Measurements from ENCODE around the gene SHROOM1. TPM values are rescaled to one million over a fixed set of nuclear protein-coding genes. Genes with fewer than 3 reads are reported as not detected.

SHROOM1 gene
- total RNA-seq, 1 donor from 2014 or later, result 24.2 TPM

DNA sequence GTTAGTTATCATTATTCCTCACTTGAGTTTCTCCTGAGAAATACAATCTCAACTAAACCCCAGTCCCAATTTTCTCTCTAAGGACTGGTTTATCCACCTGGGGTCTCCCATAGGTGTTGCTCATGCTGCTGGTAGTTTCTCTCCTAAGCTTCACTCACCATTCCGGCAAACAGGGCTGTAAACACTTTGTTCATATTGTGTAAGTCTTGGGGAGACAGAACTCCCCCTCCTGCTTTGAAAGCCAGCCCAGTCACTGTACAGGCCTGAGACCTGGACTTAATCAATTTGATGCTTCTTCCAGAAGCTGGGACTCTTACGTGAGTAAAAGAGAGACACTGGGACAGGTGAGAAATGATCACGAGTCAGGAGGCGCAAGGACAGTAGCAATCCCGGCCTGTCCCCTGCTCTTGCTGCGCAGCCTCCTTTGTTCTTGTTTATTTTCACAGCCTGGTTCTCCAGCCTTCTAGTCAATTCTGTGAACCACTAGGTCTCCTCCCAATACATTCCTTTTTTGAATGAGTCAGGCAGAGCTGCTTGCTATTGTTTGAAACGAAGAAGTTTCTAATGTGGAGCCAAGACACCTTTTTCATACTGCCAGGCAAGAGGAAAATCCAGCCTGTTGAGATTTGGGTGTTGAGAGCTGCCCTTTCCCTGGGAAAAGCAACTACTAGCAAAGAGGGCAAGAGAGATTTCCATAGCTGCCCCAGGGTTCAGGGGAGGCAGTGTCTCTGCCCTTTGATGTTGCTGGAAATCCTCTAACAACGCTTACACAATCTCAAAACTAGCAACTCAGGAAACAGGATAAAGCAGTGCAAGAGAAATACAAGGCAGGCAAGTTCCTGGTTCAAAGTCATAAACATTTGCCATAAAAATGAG is 9.2 kb upstream of the SHROOM1 start:
- no peak overlapping the region for H3K4me3 ChIP-seq
- H3K4me1 ChIP-seq, result peaks cover 21% of the 10 kb centered on the region
- TF ChIP-seq, protein P1, sequence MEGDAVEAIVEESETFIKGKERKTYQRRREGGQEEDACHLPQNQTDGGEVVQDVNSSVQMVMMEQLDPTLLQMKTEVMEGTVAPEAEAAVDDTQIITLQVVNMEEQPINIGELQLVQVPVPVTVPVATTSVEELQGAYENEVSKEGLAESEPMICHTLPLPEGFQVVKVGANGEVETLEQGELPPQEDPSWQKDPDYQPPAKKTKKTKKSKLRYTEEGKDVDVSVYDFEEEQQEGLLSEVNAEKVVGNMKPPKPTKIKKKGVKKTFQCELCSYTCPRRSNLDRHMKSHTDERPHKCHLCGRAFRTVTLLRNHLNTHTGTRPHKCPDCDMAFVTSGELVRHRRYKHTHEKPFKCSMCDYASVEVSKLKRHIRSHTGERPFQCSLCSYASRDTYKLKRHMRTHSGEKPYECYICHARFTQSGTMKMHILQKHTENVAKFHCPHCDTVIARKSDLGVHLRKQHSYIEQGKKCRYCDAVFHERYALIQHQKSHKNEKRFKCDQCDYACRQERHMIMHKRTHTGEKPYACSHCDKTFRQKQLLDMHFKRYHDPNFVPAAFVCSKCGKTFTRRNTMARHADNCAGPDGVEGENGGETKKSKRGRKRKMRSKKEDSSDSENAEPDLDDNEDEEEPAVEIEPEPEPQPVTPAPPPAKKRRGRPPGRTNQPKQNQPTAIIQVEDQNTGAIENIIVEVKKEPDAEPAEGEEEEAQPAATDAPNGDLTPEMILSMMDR (IDR thresholded peaks at IDR 0.05), result no peak
- peak overlapping the region; percentile 79 for H3K27ac ChIP-seq
- no peaks in the 10 kb centered on the region for H3K36me3 ChIP-seq
- peak; percentile 30 for DNase-seq
- no peaks in the 10 kb centered on the region for H3K27me3 ChIP-seq
- intact Hi-C loops (cut with DNase I), result no loop called here
- no peaks in the 10 kb centered on the region for H3K9me3 ChIP-seq
- ATAC-seq, result peak; percentile 49

DNA sequence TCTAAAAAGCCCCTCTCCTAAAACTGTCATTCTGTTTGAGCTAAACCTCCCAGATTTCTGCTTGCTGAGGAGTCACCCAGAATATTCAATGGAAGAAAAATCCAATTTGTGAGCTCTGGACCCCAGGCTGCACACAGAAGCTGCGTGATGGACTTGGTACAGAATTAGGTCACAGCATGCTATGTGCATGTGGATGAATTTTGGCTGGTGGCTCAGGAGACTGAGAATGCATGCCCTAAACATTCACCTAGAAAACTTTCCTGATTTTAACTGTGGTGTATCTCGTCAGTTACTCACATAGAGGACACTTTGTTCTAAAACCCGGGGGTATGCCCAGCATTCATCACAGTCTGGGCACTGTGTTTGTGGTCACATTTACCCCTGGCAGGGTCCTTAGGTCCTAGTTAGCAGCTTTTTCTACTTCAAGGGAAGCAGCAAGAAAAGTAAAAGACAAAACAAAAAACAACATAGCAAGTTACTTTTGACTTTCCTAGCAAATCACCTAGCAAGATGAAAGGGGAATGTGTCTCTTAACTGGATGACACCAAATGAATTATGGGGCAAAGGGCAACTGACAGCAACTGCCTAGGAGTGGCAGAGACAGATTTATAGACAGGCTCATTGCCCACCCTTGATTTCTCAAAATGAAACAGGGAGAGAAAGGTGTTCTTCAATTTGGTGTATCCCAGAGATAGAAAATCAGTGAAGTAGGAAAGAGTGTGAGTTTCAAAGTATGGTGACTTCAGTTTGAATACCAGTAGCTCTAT is 8.3 kb upstream of the SHROOM1 start:
- no peaks in the 10 kb centered on the region for H3K9me3 ChIP-seq
- H3K27me3 ChIP-seq, result no peaks in the 10 kb centered on the region
- ATAC-seq, result no peak
- H3K4me3 ChIP-seq, result no peak overlapping the region
- peaks cover 21% of the 10 kb centered on the region for H3K4me1 ChIP-seq
- TF ChIP-seq, protein P1 (IDR thresholded peaks at IDR 0.05), result no peak
- H3K27ac ChIP-seq, result peak overlapping the region; percentile 79
- DNase-seq, result no peak
- intact Hi-C loops (cut with DNase I), result no loop called here
- no peaks in the 10 kb centered on the region for H3K36me3 ChIP-seq

DNA sequence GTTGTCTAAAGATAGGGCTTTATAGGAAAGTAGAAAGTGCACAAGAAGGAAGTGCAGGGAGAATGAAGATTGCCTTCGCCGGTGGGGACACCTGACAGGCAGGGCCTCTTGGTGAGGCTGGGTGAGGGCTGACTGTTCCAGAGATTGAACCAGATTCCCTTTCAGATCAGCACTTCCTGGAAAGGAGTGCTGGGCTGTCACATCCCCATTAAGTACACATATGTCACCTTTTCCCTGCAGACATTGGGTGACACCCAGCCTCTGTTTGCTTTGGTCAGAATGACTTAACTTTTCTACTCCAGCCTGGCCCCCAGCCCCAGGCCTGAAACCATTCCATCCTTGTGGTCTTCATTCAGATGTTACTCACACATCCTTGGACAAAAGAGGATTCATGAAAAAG is 7.4 kb upstream of the SHROOM1 start:
- intact Hi-C loops (cut with DNase I), result no loop called here
- Histone ChIP-seq H3K27ac (no peak overlapping the region), H3K9me3 (no peaks in the 10 kb centered on the region), H3K4me1 (peaks cover 21% of the 10 kb centered on the region), H3K27me3 (no peaks in the 10 kb centered on the region), H3K36me3 (no peaks in the 10 kb centered on the region), H3K4me3 (no peak overlapping the region)
- TF ChIP-seq, protein P1 (IDR thresholded peaks at IDR 0.05), result no peak
- DNase-seq (peak; percentile 25), ATAC-seq (peak; percentile 31)

DNA sequence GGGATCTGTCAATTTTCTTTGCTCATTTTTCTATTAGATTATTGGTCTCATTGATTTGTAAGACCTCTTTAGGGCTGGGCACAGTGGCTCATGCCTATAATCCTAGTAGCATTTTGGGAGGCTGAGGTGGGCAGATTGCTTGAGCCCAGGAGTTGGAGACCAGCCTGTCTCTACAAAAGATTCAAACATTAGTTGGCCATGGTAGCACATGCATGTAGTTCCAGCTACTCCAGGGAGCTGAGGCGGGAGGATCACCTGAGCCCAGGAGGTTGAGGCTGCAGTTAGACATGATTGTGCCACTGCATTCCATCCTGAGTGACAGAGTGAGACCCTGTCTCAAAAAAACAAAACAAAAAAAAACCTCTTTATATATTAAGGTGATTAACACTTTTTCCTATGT is 6.4 kb upstream of the SHROOM1 start:
- Histone ChIP-seq H3K9me3 (no peaks in the 10 kb centered on the region), H3K27me3 (no peaks in the 10 kb centered on the region), H3K27ac (no peak overlapping the region), H3K4me1 (peaks cover 21% of the 10 kb centered on the region), H3K36me3 (no peaks in the 10 kb centered on the region), H3K4me3 (no peak overlapping the region)
- intact Hi-C loops (cut with DNase I), result no loop called here
- DNase-seq, result no peak
- TF ChIP-seq, protein P1 (IDR thresholded peaks at IDR 0.05), result no peak
- ATAC-seq, result no peak

DNA sequence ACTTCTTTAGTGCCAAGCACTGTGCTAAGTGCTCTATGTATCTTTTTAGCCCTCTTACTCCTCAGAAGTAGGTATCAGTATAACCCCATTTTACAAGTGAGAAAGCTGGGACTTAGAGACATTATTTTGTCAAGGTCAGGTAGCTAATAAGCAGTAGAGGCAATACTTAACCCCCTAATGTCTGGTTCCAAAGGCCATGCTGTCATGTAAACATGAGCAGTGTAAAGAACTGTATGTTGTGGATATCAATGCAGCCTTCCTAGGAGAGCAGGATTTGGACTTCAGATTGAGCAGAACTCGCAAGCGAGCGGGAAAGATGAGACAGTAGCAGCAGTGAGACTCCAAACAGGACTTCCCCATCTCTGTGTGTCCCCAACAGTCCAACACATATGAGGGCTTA is 3.6 kb upstream of the SHROOM1 start:
- Histone ChIP-seq H3K4me3 (no peak overlapping the region), H3K9me3 (no peaks in the 10 kb centered on the region), H3K36me3 (no peaks in the 10 kb centered on the region), H3K4me1 (peaks cover 19% of the 10 kb centered on the region), H3K27me3 (no peaks in the 10 kb centered on the region), H3K27ac (no peak overlapping the region)
- TF ChIP-seq, protein P1 (IDR thresholded peaks at IDR 0.05), result no peak
- ATAC-seq, result no peak
- no peak for DNase-seq
- intact Hi-C loops (cut with DNase I), result no loop called here

Data from upper lobe of right lung (tissue), 1 donor.